ENCODE measurements around the gene PALS1. TPM values are rescaled to one million over a fixed set of nuclear protein-coding genes. Genes with fewer than 3 reads are reported as not detected.

Gene PALS1
- total RNA-seq, result 20.6 TPM

DNA sequence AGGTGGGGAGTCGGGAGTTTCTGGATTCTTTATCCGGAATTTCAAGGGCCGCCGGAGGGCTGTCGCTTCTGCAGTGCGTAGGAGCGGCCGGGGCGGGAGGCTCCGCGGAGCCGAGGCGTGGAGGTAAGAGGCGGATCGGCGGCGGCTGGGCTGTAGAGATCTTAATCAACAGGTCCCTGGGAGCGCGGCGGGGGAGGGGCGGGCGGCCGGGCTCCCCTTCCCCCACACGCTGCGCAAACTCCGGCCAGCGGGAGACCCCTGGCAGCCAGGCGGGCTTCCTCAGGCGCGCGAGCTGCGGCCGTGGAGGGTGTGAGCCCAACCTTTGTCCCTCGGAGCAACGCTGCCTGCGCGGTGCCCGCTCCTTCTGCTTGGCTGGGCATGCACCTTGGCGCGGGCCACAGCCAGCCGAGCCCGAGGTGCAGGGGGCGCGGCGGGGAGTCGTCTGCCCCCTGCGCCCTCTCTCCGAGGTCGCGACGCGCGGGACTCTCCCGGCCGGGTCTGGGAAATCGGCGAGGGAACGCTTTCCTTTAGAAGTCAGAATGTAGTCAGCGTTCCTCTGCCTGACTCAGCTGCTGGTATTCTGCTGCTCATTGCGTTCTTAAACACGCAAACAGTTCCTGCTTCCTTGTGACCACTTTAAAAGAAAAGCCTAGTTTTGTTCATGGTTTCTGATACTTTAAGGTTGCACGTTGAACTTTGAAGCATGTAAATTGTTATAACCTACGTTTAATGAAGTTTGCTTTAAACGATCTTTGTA is at the start of gene PALS1:
PALS1 (plus strand) TSS at position 25 of the 757 bp plus-strand sequence. CDS start 37,736 bp downstream, outside the sequence.
- Histone ChIP-seq H3K4me1 (peaks cover 23% of the 10 kb centered on the region), H3K36me3 (no peaks in the 10 kb centered on the region), H3K4me3 (peak within 1 kb of the TSS; percentile 79 to 86), H3K9me3 (no peaks in the 10 kb centered on the region), H3K27ac (peak within 1 kb of the TSS; percentile 97), H3K27me3 (no peaks in the 10 kb centered on the region)
- TF ChIP-seq, protein P1, sequence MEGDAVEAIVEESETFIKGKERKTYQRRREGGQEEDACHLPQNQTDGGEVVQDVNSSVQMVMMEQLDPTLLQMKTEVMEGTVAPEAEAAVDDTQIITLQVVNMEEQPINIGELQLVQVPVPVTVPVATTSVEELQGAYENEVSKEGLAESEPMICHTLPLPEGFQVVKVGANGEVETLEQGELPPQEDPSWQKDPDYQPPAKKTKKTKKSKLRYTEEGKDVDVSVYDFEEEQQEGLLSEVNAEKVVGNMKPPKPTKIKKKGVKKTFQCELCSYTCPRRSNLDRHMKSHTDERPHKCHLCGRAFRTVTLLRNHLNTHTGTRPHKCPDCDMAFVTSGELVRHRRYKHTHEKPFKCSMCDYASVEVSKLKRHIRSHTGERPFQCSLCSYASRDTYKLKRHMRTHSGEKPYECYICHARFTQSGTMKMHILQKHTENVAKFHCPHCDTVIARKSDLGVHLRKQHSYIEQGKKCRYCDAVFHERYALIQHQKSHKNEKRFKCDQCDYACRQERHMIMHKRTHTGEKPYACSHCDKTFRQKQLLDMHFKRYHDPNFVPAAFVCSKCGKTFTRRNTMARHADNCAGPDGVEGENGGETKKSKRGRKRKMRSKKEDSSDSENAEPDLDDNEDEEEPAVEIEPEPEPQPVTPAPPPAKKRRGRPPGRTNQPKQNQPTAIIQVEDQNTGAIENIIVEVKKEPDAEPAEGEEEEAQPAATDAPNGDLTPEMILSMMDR (IDR thresholded peaks at IDR 0.05), result no peak
- TF ChIP-seq POLR2A (IDR thresholded peaks at IDR 0.05) (no peak), POLR2AphosphoS5 (IDR thresholded peaks at IDR 0.05; ENCODE audit: insufficient read depth in 1 of 2, low read depth in 1 of 2) (peak in 1 of 2 donors; percentile 77)
- no peak for DNase-seq (ENCODE audit: extremely low spot score in 2 of 2)
- intact Hi-C loops (cut with DNase I), result no loop called here

DNA sequence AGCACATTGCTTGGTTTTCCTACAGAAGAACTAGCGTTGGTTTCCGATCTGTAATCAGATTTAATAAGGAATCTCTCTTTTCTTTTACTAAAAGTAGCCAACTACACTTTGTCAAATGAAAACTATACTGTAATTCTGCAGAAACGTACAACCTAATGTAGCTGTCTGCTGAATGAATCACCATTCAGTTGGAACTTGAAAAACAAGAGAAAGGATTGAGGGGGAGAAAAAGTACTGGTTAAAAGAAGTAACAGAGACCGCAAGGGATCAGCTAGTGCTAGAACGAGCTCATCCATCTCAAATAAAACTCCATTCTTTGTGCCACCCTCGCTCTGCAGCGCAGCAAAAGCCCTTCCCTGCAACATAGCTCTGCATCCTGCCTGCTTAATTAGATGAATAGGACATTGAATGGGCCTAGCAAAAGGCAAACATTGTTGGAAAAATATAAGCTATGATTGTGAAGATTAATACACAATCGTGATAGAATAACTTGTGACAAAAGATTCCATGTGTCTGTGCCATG is 49.4 kb upstream of the PALS1 start:
- Histone ChIP-seq H3K9me3 (no peaks in the 10 kb centered on the region), H3K27ac (no peak overlapping the region), H3K36me3 (no peaks in the 10 kb centered on the region), H3K27me3 (no peaks in the 10 kb centered on the region), H3K4me1 (no peaks in the 10 kb centered on the region), H3K4me3 (no peak overlapping the region)
- no peak for TF ChIP-seq POLR2AphosphoS5 (IDR thresholded peaks at IDR 0.05; ENCODE audit: insufficient read depth in 1 of 2, low read depth in 1 of 2)
- TF ChIP-seq, protein P1 (IDR thresholded peaks at IDR 0.05), result no peak
- no peak for TF ChIP-seq POLR2A (IDR thresholded peaks at IDR 0.05)
- DNase-seq (ENCODE audit: extremely low spot score in 2 of 2), result no peak
- intact Hi-C loops (cut with DNase I), result no loop called here

DNA sequence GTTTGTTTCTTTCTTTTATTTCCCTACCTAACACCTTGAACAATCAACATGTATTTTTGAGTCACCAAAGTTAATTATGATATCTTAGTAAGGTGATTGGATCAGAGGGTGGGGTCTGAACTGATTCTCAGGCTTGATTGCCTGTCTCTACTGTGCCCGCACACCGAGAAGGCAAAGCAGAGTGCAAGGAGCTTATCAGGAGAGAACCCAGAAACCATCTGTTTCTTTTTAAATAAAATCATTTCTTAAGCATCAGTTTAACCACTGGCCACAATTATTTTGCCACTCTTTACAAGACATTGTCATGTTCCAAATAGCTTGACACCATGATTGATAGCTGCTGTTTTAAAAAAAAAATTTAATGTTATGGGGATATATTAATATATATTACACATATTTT is 48.9 kb upstream of the PALS1 start:
- intact Hi-C loops (cut with DNase I), result no loop called here

DNA sequence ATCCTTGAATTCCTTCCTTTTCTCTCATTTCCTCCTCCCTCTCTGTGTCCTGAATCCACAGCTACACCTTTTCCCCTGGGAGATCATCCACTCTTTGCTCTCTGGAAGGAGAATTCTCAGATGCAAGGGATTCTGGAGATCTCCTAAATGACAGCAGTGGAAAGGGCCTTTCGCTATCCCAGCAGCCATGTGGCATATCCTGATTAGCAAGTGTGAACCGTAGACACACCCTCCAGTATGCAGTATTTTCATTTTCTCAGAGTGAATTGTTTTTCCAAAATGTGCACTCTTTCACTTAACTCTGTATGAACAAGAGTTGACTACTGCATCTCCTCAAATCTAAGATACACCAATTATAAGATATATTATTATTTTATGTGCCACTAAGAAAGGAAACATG is 46.0 kb upstream of the PALS1 start:
- intact Hi-C loops (cut with DNase I), result no loop called here
- Histone ChIP-seq H3K4me1 (no peaks in the 10 kb centered on the region), H3K27ac (no peak overlapping the region), H3K9me3 (no peaks in the 10 kb centered on the region), H3K36me3 (no peaks in the 10 kb centered on the region), H3K27me3 (no peaks in the 10 kb centered on the region), H3K4me3 (no peak overlapping the region)
- DNase-seq (ENCODE audit: extremely low spot score in 2 of 2), result no peak
- TF ChIP-seq, protein P1 (IDR thresholded peaks at IDR 0.05), result no peak

More for the DNA sequence above, 48.9 kb upstream of the PALS1 start:
- DNase-seq (ENCODE audit: extremely low spot score in 2 of 2), result no peak
- H3K9me3 ChIP-seq, result no peaks in the 10 kb centered on the region
- H3K4me1 ChIP-seq, result no peaks in the 10 kb centered on the region
- TF ChIP-seq, protein P1 (IDR thresholded peaks at IDR 0.05), result no peak
- H3K27ac ChIP-seq, result no peak overlapping the region
- H3K27me3 ChIP-seq, result no peaks in the 10 kb centered on the region
- no peak overlapping the region for H3K4me3 ChIP-seq
- no peaks in the 10 kb centered on the region for H3K36me3 ChIP-seq

DNA sequence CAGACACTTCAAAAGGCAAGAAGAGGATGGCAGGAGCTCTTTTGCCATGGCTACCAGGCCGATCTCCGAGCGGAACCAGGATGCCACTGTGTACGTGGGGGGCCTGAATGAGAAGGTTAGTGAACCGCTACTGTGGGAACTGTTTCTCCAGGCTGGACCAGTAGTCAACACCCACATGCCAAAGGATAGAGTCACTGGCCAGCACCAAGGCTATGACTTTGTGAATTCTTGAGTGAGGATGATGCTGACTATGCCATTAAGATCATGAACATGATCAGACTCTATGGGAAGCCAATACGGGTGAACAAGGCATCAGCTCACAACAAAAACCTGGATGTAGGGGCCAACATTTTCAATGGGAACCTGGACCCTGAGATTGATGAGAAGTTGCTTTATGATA is 42.2 kb upstream of the PALS1 start:
- no peak for DNase-seq (ENCODE audit: extremely low spot score in 2 of 2)
- Histone ChIP-seq H3K27ac (no peak overlapping the region), H3K27me3 (no peaks in the 10 kb centered on the region), H3K36me3 (no peaks in the 10 kb centered on the region), H3K9me3 (no peaks in the 10 kb centered on the region), H3K4me3 (no peak overlapping the region), H3K4me1 (no peaks in the 10 kb centered on the region)
- intact Hi-C loops (cut with DNase I), result no loop called here
- TF ChIP-seq, protein P1 (IDR thresholded peaks at IDR 0.05), result no peak
- TF ChIP-seq POLR2AphosphoS5 (IDR thresholded peaks at IDR 0.05; ENCODE audit: insufficient read depth in 1 of 2, low read depth in 1 of 2) (no peak), POLR2A (IDR thresholded peaks at IDR 0.05) (no peak)

Data from vagina (tissue), 2 donors.